Endothelial cell of umbilical vein (primary cell): ENCODE measurements around the gene MUC20. TPM values are rescaled to one million over a fixed set of nuclear protein-coding genes. Genes with fewer than 3 reads are reported as not detected.

Source experiments
- BruUV-seq: library from RNA; stranded (reverse); fragments of 400-500 nt; replicated peaks from 2 replicates; lab custom pipeline; 2021; lab: Mats Ljungman, UMichigan
- CTCF ChIA-PET: fragments of 300-600, 350-600 bp; sonication (Branson Sonifier 250); formaldehyde crosslinking; loops from one replicate; lab custom pipeline; 2021; ENCODE audit warnings: antibody characterized with exemption, inconsistent platforms; lab: Charles Lee
- POLR2A ChIA-PET: fragments of 300-600, 350-600 bp; sonication (Branson Sonifier 250); formaldehyde crosslinking; loops from one replicate; lab custom pipeline; 2021; ENCODE audit warnings: antibody characterized with exemption, inconsistent platforms; lab: Charles Lee
- DNase-seq: peaks from one replicate; pipeline ENCODE4 v3.0.0-alpha.2; 2011; ENCODE audit warnings: low read depth, low spot score
- FAIRE-seq: peaks from 2 replicates; lab custom pipeline; 2011; peaks lifted over from hg19 to GRCh38; lab: Jason Lieb, UNC
- H2AFZ ChIP-seq: 2 replicates; pipeline ENCODE4 v1.6.0; 2012; ENCODE audit warnings: low read depth, low read length, control low read depth, inconsistent platforms
- H3K27ac ChIP-seq: 2 replicates; pipeline ENCODE4 v1.5.1; 2011; ENCODE audit warnings: low read depth, mild to moderate bottlenecking, control low read depth, low read length, moderate library complexity; ENCODE audit not compliant: insufficient read depth
- H3K27me3 ChIP-seq, 2 experiments: 2 replicates each; pipeline versions ENCODE4 v1.6.0 to v1.6.1; 2011; ENCODE audit warnings: low read length in 2 of 2, mixed read lengths in 1 of 2; ENCODE audit not compliant: control insufficient read depth in 2 of 2, insufficient read depth in 2 of 2
- H3K36me3 ChIP-seq, 2 experiments: 2 replicates in 1 of 2; 3 replicates in 1 of 2; pipeline ENCODE4 v1.5.1; 2011; ENCODE audit warnings: low read length in 2 of 2, mild to moderate bottlenecking in 1 of 2, moderate library complexity in 1 of 2; ENCODE audit not compliant: control insufficient read depth in 2 of 2, insufficient read depth in 2 of 2; ENCODE audit errors: extremely low read depth in 1 of 2
- H3K4me1 ChIP-seq: 3 replicates; pipeline ENCODE4 v1.5.1; 2011; ENCODE audit warnings: mild to moderate bottlenecking, low read length; ENCODE audit not compliant: control insufficient read depth, insufficient read depth; ENCODE audit errors: extremely low read depth
- H3K4me2 ChIP-seq: 2 replicates; pipeline ENCODE4 v1.6.1; 2011; ENCODE audit warnings: low read length, control low read depth, mixed read lengths; ENCODE audit not compliant: insufficient read depth
- H3K4me3 ChIP-seq, 3 experiments: fragments of 200-600 bp in 1 of 3; sonication (generic), shearing (Covaris generic) in 1 of 3; replicated peaks in 1 of 3; 2 replicates each; pipeline ENCODE4 v1.5.1; 2011 to 2016; ENCODE audit warnings: control low read depth in 3 of 3, low read length in 3 of 3, mild to moderate bottlenecking in 2 of 3, inconsistent platforms in 1 of 3, low read depth in 1 of 3, moderate library complexity in 1 of 3; ENCODE audit not compliant: insufficient read depth in 1 of 3
- H3K79me2 ChIP-seq: 2 replicates; pipeline ENCODE4 v1.6.0; 2012; ENCODE audit warnings: low read length, inconsistent platforms; ENCODE audit not compliant: control insufficient read depth, insufficient read depth
- H3K9ac ChIP-seq: replicated peaks from 2 replicates; pipeline ENCODE3; 2011; ENCODE audit warnings: low read length, control low read depth; ENCODE audit not compliant: insufficient read depth; ENCODE audit errors: extremely low read depth
- H3K9me1 ChIP-seq: replicated peaks from 3 replicates; pipeline ENCODE4 v1.6.0; 2011; ENCODE audit warnings: mild to moderate bottlenecking, low read length; ENCODE audit not compliant: control insufficient read depth, insufficient read depth; ENCODE audit errors: extremely low read depth
- H3K9me3 ChIP-seq: replicated peaks from 2 replicates; pipeline ENCODE4 v1.5.1; 2012; ENCODE audit warnings: low read length, inconsistent platforms; ENCODE audit not compliant: control insufficient read depth, insufficient read depth
- H4K20me1 ChIP-seq: replicated peaks from 2 replicates; pipeline ENCODE3; 2011; ENCODE audit warnings: mild to moderate bottlenecking, low read length; ENCODE audit not compliant: control insufficient read depth, insufficient read depth; ENCODE audit errors: extremely low read depth
- CTCF ChIP-seq, 2 donors: IDR thresholded peaks; 1 replicate in 1 of 2; 2 replicates in 1 of 2; pipeline ENCODE4 v1.5.1; 2011; ENCODE audit warnings: low read length in 2 of 2, mild to moderate bottlenecking in 2 of 2, moderate library complexity in 2 of 2, control low read depth in 1 of 2, inconsistent platforms in 1 of 2, low read depth in 1 of 2; ENCODE audit not compliant: insufficient read depth in 1 of 2; ENCODE audit errors: extremely low read depth in 1 of 2
- EZH2 ChIP-seq: IDR thresholded peaks from 2 replicates; pipeline ENCODE4 v1.6.1; 2012; ENCODE audit warnings: borderline replicate concordance, low read depth, mild to moderate bottlenecking, moderate library complexity, low read length, inconsistent platforms; ENCODE audit not compliant: severe bottlenecking
- FOS ChIP-seq: IDR thresholded peaks from 2 replicates; pipeline ENCODE4 v1.6.1; 2011; ENCODE audit warnings: mild to moderate bottlenecking, low read length, moderate library complexity, borderline replicate concordance; ENCODE audit not compliant: insufficient read depth
- GATA2 ChIP-seq: IDR thresholded peaks from 2 replicates; pipeline ENCODE4 v1.7.0; 2011; ENCODE audit warnings: low read depth, mild to moderate bottlenecking, moderate library complexity, mixed read lengths, low read length; ENCODE audit not compliant: insufficient read length, insufficient read depth
- JUN ChIP-seq: IDR thresholded peaks from 2 replicates; pipeline ENCODE4 v1.6.1; 2011; ENCODE audit warnings: borderline replicate concordance, low read depth; ENCODE audit not compliant: insufficient read length, insufficient read depth
- MAX ChIP-seq: IDR thresholded peaks from 2 replicates; pipeline ENCODE4 v1.6.1; 2011; ENCODE audit not compliant: insufficient read depth, insufficient read length
- MYC ChIP-seq: IDR thresholded peaks from one replicate; pipeline ENCODE4 v1.6.1; 2011; ENCODE audit warnings: mild to moderate bottlenecking, low read depth, low read length
- POLR2A ChIP-seq: IDR thresholded peaks from 2 replicates; pipeline ENCODE4 v1.6.1; 2012; ENCODE audit warnings: low read depth, mild to moderate bottlenecking, control low read depth, low read length
- POLR2AphosphoS5 ChIP-seq: IDR thresholded peaks from 2 replicates; pipeline ENCODE4 v1.6.1; 2012; ENCODE audit warnings: low read depth, mild to moderate bottlenecking, control low read depth, low read length, moderate library complexity; ENCODE audit not compliant: insufficient read depth
- dilution Hi-C: fragments of 300-500 bp; cut with MboI; formaldehyde crosslinking; loops from one replicate; pipeline ENCODE4 v1.15.0; 2019; ENCODE audit warnings: low sequenced_read_pairs; ENCODE audit not compliant: extremely low pct_ligation_motif_present
- intact Hi-C: fragments of 100-400 bp; cut with micrococcal nuclease; formaldehyde crosslinking; loops from one replicate; pipeline ENCODE4 v1.10.0; 2022
- polyA plus RNA-seq, 4 experiments: library from polyadenylated mRNA; depleted of rRNA in 3 of 4; stranded (reverse) in 3 of 4; unstranded in 1 of 4; fragments of >200 nt; gene quantifications; 2 replicates each; pipeline versions ENCODE4 v1.2.1 to v1.2.3, GENCODE V29; 2011 to 2012; ENCODE audit warnings: missing spikeins in 1 of 4
- total RNA-seq: library from RNA; stranded (reverse); gene quantifications from 2 replicates; pipeline ENCODE4 v1.2.3, GENCODE V29; 2021

The MUC20 gene
- total and polyA plus RNA-seq, 2 donors (not counting 3 experiments of a cell fraction or from before 2014, with no cell fraction given): 0.62 TPM; not detected in 1

GRCh38 chr3:195699860-195700259, 20.9 kb upstream of the MUC20 start:
- no peaks in the 10 kb centered on the region for H3K9me1 ChIP-seq
- no peaks in the 10 kb centered on the region for H3K9me3 ChIP-seq
- H4K20me1 ChIP-seq: no peaks in the 10 kb centered on the region
- H3K4me1 ChIP-seq: no peaks in the 10 kb centered on the region
- H3K36me3 ChIP-seq: no peaks in the 10 kb centered on the region
- no peak overlapping the region for H3K27ac ChIP-seq
- ChIA-PET POLR2A (no interaction called here), CTCF (interaction anchor here (0.7 to 1.2 kb wide), 2 partner anchors 9 to 13 kb away, joined by 6 to 7 read pairs; no protein-coding TSS in a partner anchor)
- no peak for TF ChIP-seq GATA2
- TF ChIP-seq FOS: no peak
- TF ChIP-seq JUN: no peak
- TF ChIP-seq CTCF (IDR thresholded peaks at IDR 0.05; ENCODE audit: extremely low read depth in 1 of 2, insufficient read depth in 1 of 2, low read depth in 1 of 2, low read length in 2 of 2): no peak
- TF ChIP-seq POLR2A: no peak
- BruUV-seq: no TSS peak
- intact Hi-C loops: no loop called here
- no peaks in the 10 kb centered on the region for H3K27me3 ChIP-seq
- H3K4me3 ChIP-seq: no peak overlapping the region
- no peak overlapping the region for H3K9ac ChIP-seq
- no peak overlapping the region for H2AFZ ChIP-seq
- DNase-seq (no peak), FAIRE-seq (no peak)
- no peak overlapping the region for H3K4me2 ChIP-seq
- dilution Hi-C loops: no loop called here
- H3K79me2 ChIP-seq: no peaks in the 10 kb centered on the region

GRCh38 chr3:195700319-195700718, 20.5 kb upstream of the MUC20 start:
- no peaks in the 10 kb centered on the region for H3K36me3 ChIP-seq
- H3K9me1 ChIP-seq: no peaks in the 10 kb centered on the region
- FAIRE-seq (no peak), DNase-seq (no peak)
- BruUV-seq: no TSS peak
- no peak for TF ChIP-seq POLR2A
- TF ChIP-seq FOS: no peak
- TF ChIP-seq POLR2AphosphoS5: no peak
- no peak for TF ChIP-seq CTCF (IDR thresholded peaks at IDR 0.05; ENCODE audit: extremely low read depth in 1 of 2, insufficient read depth in 1 of 2, low read depth in 1 of 2, low read length in 2 of 2)
- TF ChIP-seq MAX: no peak
- no peak for TF ChIP-seq JUN
- no peak for TF ChIP-seq EZH2
- TF ChIP-seq GATA2: no peak
- no peak for TF ChIP-seq MYC
- H3K27ac ChIP-seq: no peak overlapping the region
- no peaks in the 10 kb centered on the region for H3K27me3 ChIP-seq
- CTCF ChIA-PET: interaction anchor here (0.7 kb wide), 1 partner anchor 13 kb away, joined by 6 read pairs; no protein-coding TSS in a partner anchor
- no peak overlapping the region for H3K4me2 ChIP-seq
- dilution Hi-C loops: no loop called here
- no peak overlapping the region for H3K4me3 ChIP-seq
- H3K9me3 ChIP-seq: no peaks in the 10 kb centered on the region
- no peaks in the 10 kb centered on the region for H4K20me1 ChIP-seq
- intact Hi-C loops: no loop called here
- no peak overlapping the region for H3K9ac ChIP-seq
- no peaks in the 10 kb centered on the region for H3K4me1 ChIP-seq
- H3K79me2 ChIP-seq: no peaks in the 10 kb centered on the region
- POLR2A ChIA-PET: no interaction called here
- H2AFZ ChIP-seq: no peak overlapping the region
